ENCODE measurements around the gene WDR53.
"Not testable (repeated sequence)": the region's sequence is repeated elsewhere in the genome, so short reads cannot be mapped to it uniquely, and the experiment has no call there.

The WDR53 gene

GRCh38 chr3:196514913-196515621, 53.3 kb downstream of the WDR53 start, which contains the start of gene SMCO1:
TSS of gene SMCO1 (minus strand) at chr3:196515346. CDS start at chr3:196515209, 137 bp downstream.
- Mint-ChIP-seq H3K27me3 (no peaks in the 10 kb centered on the region), H3K4me3 (no peak within 1 kb of the TSS), H3K27ac (no peak within 1 kb of the TSS), H3K9me3 (peaks cover 20 to 22% of the 10 kb centered on the region in 2 donors), H3K4me1 (peaks cover 7% of the 10 kb centered on the region)
- DNase-seq: no peak
- no peak for ATAC-seq

GRCh38 chr3:196514350-196514716, 54.0 kb downstream of the WDR53 start:
- Mint-ChIP-seq H3K4me1 (peaks cover 7% of the 10 kb centered on the region), H3K27me3 (no peaks in the 10 kb centered on the region), H3K9me3 (peaks cover 13 to 15% of the 10 kb centered on the region in 2 donors), H3K27ac (no peak overlapping the region), H3K4me3 (no peak overlapping the region)
- no peak for DNase-seq
- ATAC-seq: no peak

- no peaks in the 10 kb centered on the region for H3K27me3 Mint-ChIP-seq
- H3K27ac Mint-ChIP-seq: no peak overlapping the region
- H3K9me3 Mint-ChIP-seq: peaks cover 8 to 10% of the 10 kb centered on the region in 2 donors
- H3K4me1 Mint-ChIP-seq: peaks cover 7% of the 10 kb centered on the region
- DNase-seq: no peak
- no peak overlapping the region for H3K4me3 Mint-ChIP-seq
- ATAC-seq: no peak
Measured at GRCh38 chr3:196513697-196514349, 54.5 kb downstream of the WDR53 start.

- H3K27me3 Mint-ChIP-seq, H3K4me1 Mint-ChIP-seq, H3K4me3 Mint-ChIP-seq, ATAC-seq, H3K27ac Mint-ChIP-seq: not testable (repeated sequence)
- peaks cover 10% of the 10 kb centered on the region in 2 donors for H3K9me3 Mint-ChIP-seq
- DNase-seq: peak in 1 of 2 donors; percentile 29
Measured at GRCh38 chr3:196511646-196512425, 56.5 kb downstream of the WDR53 start.

GRCh38 chr3:196511108-196511507, 57.2 kb downstream of the WDR53 start:
- not testable (repeated sequence) for H3K4me1 Mint-ChIP-seq, ATAC-seq, H3K4me3 Mint-ChIP-seq, DNase-seq, H3K27ac Mint-ChIP-seq, H3K27me3 Mint-ChIP-seq
- peaks cover 13 to 15% of the 10 kb centered on the region in 2 donors for H3K9me3 Mint-ChIP-seq

GRCh38 chr3:196506687-196507086, 61.7 kb downstream of the WDR53 start:
- DNase-seq (no peak), ATAC-seq (no peak)
- Mint-ChIP-seq H3K27me3 (no peaks in the 10 kb centered on the region), H3K9me3 (peaks cover 14 to 17% of the 10 kb centered on the region in 2 donors), H3K4me1 (peaks cover 10% of the 10 kb centered on the region), H3K27ac (no peak overlapping the region), H3K4me3 (no peak overlapping the region)

GRCh38 chr3:196504556-196504955, 63.8 kb downstream of the WDR53 start:
- Mint-ChIP-seq H3K4me3 (no peak overlapping the region), H3K27ac (no peak overlapping the region), H3K4me1 (peaks cover 20% of the 10 kb centered on the region), H3K9me3 (peaks cover 14 to 17% of the 10 kb centered on the region in 2 donors), H3K27me3 (no peaks in the 10 kb centered on the region)
- no peak for DNase-seq
- ATAC-seq: no peak
